Stimulated activated naive CD4-positive, alpha-beta T cell (primary cell): ENCODE results near the gene PTCSC3.

ENCODE experiments used
- DNase-seq, 6 experiments: peaks; one replicate each; lab custom pipeline; 2025; lab: John Stamatoyannopoulos, UW

PTCSC3 gene

GRCh38 chr14:36176524-36176923, at the start of gene PTCSC3:
PTCSC3 (minus strand) TSS chr14:36176722.
- no peak for DNase-seq

GRCh38 chr14:36226164-36226563, 49.6 kb upstream of the PTCSC3 start:
- no peak for DNase-seq

GRCh38 chr14:36224176-36224575, 47.7 kb upstream of the PTCSC3 start:
- DNase-seq: no peak

- DNase-seq: no peak
These were observed 47.0 kb upstream of the PTCSC3 start for GRCh38 chr14:36223558-36223957.

DNA sequence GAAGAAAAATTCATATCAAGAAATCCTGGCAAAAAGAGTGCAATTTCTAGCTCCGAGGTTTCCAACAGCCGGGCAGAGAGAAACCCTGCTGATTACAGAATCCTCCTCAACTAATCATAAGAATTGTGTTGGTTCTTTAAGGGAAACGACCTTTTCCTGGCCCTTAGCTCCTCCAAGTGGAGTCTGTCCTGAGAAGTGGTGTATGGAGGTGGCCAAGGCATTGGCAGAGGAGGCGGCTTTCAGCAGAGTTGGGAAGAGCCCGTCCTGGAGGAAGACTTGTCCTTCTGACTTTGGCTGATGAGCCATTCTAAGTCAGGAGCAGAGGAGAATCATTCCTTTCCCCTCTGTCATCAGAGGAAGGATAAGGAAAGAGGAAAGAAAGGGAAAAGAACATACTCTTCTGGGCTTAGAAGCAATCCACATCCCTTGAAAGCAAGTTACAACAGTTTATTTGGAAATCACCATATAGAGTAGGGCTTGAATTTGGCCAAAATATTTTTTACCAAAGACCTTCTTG, 46.5 kb upstream of the PTCSC3 start:
- DNase-seq: no peak

DNA sequence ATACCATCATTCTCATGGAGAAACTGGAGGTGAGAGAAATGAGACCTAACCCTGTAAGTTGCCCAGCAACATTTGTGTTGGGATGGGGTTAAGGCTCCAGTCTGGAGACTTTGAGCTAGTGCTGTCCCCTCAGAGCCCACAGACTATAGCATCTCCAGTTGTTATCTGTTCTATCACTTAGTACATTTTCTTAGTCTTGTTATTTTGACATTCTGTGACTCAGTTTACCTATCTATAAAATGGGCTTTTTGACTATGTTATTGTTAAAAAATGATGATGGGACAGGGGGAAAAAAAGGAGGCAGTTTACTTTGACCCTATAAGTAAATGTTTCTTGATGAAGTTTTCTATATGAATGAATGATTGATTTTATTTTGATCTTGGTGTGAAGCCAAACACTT, 45.8 kb upstream of the PTCSC3 start:
- DNase-seq: no peak

- DNase-seq: no peak
These were observed 44.6 kb upstream of the PTCSC3 start for GRCh38 chr14:36221112-36221511.

- no peak for DNase-seq
These were observed 41.2 kb upstream of the PTCSC3 start for GRCh38 chr14:36217732-36218131.

DNA sequence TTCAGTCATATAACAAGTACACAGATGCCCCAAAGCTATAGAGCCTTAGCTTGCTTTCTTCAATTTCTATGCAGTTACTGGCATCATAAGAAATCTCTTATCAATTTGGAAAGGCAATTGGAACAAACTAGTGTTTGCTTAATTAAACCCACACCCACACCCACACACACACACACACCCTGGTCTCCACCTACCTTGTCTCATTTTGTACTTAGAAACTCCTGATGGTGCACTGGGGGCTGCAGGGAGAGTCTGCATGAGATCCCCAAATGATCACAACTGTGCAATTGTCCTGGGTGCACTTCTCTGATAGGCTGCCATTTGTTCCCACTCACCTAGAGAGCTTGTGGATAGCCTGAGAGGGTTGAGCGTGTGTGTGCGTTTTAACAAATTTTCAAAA, 40.5 kb upstream of the PTCSC3 start:
- DNase-seq: no peak

DNA sequence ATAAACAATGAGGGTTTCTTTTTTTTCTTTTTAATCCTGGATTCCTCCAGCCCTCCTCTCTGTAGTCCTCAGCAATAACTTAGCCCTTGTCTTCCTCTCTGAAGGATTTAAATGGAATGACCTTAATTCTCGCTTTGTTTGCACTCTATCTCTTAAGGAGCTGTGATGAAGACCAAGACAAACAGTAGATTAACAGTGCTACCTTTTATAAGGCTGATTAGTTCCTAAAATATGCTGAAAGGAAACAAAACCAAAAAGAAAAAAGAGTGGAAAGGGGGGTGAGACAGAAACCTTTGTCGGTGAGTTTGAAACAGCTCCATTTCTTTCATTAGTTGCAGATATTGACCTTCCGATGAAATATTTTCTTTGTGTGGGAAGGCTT, 38.7 kb upstream of the PTCSC3 start:
- no peak for DNase-seq

- DNase-seq: no peak
These were observed 38.1 kb upstream of the PTCSC3 start for GRCh38 chr14:36214476-36215216.

GRCh38 chr14:36212987-36213386, 36.5 kb upstream of the PTCSC3 start:
- DNase-seq: no peak

GRCh38 chr14:36212577-36212976, 36.1 kb upstream of the PTCSC3 start:
- no peak for DNase-seq

DNA sequence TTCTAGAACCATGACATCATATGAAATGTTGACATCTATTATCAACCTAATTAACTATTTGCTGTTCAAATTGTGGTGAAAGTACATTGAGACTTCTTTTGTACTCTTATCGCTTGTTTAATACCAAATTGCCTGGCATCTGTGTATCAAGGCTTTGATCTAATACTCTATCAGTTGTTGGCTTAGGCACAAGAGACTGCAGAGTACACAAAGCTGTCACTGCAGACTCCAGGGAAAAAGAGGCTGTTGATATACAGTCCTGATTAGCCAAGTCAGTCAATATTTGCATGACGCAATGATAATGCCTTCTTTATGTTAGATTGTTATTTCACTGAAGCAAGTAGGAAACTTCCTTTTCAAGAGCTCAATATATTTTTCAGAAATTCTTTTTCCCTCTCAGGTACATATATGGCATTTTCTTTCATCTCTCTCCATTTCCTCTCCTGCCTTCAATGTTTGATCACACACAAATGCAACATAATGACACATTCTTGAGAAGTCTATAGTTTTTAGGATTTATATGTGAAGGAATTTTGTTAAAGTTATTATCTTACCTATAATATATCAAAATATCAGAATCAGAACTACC, 32.3 kb upstream of the PTCSC3 start:
- no peak for DNase-seq

DNA sequence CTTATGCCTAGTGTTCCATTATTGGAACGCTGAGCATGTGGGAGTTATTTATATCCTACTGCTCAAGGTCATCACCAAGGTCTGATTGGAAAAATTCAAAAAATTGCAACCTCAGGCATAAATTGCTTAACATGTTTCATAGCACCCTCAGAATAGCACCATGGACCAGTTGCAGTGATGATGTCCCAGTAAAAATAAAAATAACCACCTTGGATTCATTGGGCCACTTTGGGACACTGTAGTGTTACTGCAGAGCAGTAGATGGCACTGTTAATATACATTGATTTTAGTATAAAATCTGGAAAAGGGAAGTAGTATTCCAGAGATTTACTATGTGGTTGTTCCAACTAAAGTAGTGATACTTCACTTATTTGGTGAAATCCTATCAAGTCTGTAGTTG, 31.0 kb upstream of the PTCSC3 start:
- DNase-seq: no peak

DNA sequence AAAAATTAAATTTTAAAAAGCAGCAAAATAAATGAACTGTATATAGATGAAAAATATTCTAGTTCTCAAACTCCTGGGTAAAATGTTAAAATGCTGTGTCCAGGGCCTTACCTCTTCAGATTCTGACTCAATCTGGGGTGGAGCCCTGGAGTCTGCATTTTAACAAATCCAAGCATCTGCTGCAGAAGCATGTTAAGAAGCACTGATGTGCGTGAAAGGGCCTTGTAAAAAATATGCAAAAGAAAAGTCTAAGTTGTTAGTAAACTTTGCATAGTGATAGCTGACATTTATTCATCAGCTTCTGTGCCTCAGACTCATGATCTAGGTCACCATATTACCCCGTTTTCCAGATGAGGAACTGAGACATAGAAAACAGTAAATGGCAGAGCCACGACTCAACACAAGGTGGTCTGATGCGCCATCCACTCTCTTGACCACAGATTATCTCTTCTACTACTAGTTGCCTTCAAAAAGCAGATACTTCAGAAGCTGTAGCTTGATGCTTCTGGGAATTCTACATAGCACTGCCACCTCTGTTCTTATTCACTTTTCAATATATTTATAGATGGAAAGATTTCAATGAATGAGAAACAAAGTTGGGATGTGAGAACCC, 28.0 kb upstream of the PTCSC3 start:
- DNase-seq: no peak

- no peak for DNase-seq
These were observed 21.9 kb upstream of the PTCSC3 start for GRCh38 chr14:36198378-36198777.

- DNase-seq: no peak
These were observed 18.1 kb upstream of the PTCSC3 start for GRCh38 chr14:36194663-36195062.

DNA sequence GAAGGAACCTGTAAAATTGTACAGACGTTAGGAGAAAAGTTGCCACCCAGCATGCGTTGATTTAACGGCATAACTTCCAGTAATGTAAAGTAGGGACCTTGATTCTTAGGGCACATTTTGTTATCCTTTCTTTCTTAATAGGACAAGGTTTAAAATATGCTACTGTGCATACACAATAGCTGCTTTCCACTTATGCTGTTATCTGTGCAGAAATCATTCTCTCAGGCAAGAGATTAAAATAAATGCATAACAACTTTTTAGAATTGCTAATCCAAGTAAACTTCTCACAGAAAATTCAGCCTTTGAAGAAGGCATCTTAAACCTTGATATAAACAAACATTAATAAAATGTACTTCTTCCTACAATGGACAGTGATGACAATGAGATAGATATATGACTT, 16.0 kb upstream of the PTCSC3 start:
- DNase-seq: no peak

DNA sequence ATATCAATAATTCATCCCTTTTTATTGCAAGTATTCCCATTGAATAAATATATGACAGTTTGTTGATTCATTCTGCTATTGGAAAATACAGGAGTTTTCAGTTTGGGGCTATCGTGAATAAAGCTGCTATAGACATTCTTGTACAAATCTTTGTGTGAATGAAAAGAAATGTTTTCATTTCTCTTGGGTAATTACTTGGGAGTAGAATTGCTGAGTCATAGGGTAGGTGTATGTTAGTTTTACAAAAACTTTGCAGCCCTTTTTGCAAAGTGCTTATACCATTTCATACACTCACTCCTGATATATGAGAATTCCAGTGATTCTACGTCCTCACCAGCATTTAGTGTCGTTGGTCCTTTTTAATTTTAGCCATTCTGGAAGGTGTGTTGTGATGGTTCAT, 6.9 kb upstream of the PTCSC3 start:
- DNase-seq: no peak

DNA sequence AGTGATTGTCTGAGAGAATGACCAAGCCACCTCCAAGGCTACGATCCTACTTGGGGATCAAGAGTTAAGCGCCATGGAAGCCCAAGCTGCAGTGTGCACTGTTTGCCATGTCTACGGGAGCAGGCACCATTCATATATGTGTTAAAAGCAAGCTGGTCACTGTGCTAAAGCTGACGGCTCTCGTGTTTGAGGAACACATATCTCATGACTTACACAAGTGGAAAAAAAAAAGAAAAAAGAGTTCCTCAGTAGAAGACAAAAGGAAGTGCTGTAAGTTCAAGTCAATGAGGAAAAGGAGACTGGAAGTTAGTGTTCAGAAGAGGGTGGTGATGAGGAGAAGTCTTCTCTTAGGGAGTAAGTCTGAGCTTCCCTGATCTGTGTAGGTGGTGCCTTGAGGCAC, 4.9 kb upstream of the PTCSC3 start:
- no peak for DNase-seq

GRCh38 chr14:36177489-36177888, 967 bp upstream of the PTCSC3 start:
- DNase-seq: no peak

GRCh38 chr14:36174767-36175424, 1.6 kb downstream of the PTCSC3 start:
- no peak for DNase-seq
